PC-3 (cell line): ENCODE results near the gene GADD45B. TPM values are rescaled to one million over a fixed set of nuclear protein-coding genes. Genes with fewer than 3 reads are reported as not detected.
"Not testable (repeated sequence)": the region's sequence is repeated elsewhere in the genome, so short reads cannot be mapped to it uniquely, and the experiment has no call there.

Experiments used
- ATAC-seq: fragments of 200-7000 bp; cut with Tn5 transposase; 2 replicates; pipeline ENCODE4 v1.9.1; 2020; ENCODE audit warnings: mild to moderate bottlenecking, moderate library complexity
- BruUV-seq: library from RNA; stranded (reverse); fragments of 400-500 nt; replicated peaks from 2 replicates; lab custom pipeline; 2021; lab: Mats Ljungman, UMichigan
- CTCF ChIA-PET: fragments of 300-600 bp; sonication (Branson Sonifier 250); formaldehyde crosslinking; loops from one replicate; lab custom pipeline; 2022; ENCODE audit warnings: antibody characterized with exemption; lab: Charles Lee
- POLR2A ChIA-PET: fragments of 300-600 bp; sonication (Branson Sonifier 250); formaldehyde crosslinking; loops from one replicate; lab custom pipeline; 2022; ENCODE audit warnings: antibody characterized with exemption; ENCODE audit not compliant: unreplicated experiment; lab: Charles Lee
- DNase-seq: peaks from one replicate; pipeline ENCODE4 v3.0.0-alpha.2; 2015
- H2AFZ ChIP-seq: fragments of 300-600 bp; sonication (generic); 2 replicates; pipeline ENCODE4 v1.6.0; 2016; ENCODE audit warnings: antibody characterized with exemption, low read length
- H3F3A ChIP-seq: fragments of 300-600 bp; sonication (generic); one replicate; pipeline ENCODE4 v1.6.0; 2017; ENCODE audit warnings: antibody characterized with exemption, low read length, control low read depth, mild to moderate bottlenecking; ENCODE audit not compliant: unreplicated experiment
- H3K27ac ChIP-seq: fragments of 300-600 bp; sonication (generic); 2 replicates; pipeline ENCODE4 v1.5.1; 2016; ENCODE audit warnings: mild to moderate bottlenecking, low read length
- H3K27me3 ChIP-seq: fragments of 300-600 bp; sonication (generic); 2 replicates; pipeline ENCODE4 v1.6.1; 2016; ENCODE audit warnings: low read length, mixed read lengths
- H3K36me3 ChIP-seq: fragments of 300-600 bp; sonication (generic); 2 replicates; pipeline ENCODE4 v1.6.1; 2016; ENCODE audit warnings: low read depth, mixed run types, low read length, mixed read lengths
- H3K4me1 ChIP-seq: fragments of 300-600 bp; sonication (generic); 2 replicates; pipeline ENCODE4 v1.5.1; 2016; ENCODE audit warnings: low read length; ENCODE audit not compliant: insufficient read depth
- H3K4me2 ChIP-seq: fragments of 300-600 bp; sonication (generic); 2 replicates; pipeline ENCODE4 v1.6.0; 2016; ENCODE audit warnings: low read length
- H3K4me3 ChIP-seq: fragments of 300-600 bp; sonication (generic); 2 replicates; pipeline ENCODE4 v1.5.1; 2016; ENCODE audit warnings: mild to moderate bottlenecking, low read length, mixed read lengths
- H3K79me2 ChIP-seq: fragments of 300-600 bp; sonication (generic); 2 replicates; pipeline ENCODE4 v1.6.1; 2017; ENCODE audit warnings: low read length, mixed read lengths
- H3K9ac ChIP-seq: fragments of 300-600 bp; sonication (generic); 2 replicates; pipeline ENCODE4 v1.6.0; 2016; ENCODE audit warnings: mild to moderate bottlenecking, low read length
- H3K9me2 ChIP-seq: fragments of 300-600 bp; sonication (generic); replicated peaks from 2 replicates; pipeline ENCODE4 v1.6.1; 2016; ENCODE audit warnings: mixed run types, low read length, mixed read lengths
- H3K9me3 ChIP-seq: fragments of 300-600 bp; sonication (generic); 2 replicates; pipeline ENCODE4 v1.6.1; 2016; ENCODE audit warnings: low read length, mixed read lengths
- H4K20me1 ChIP-seq: fragments of 300-600 bp; sonication (generic); 2 replicates; pipeline ENCODE4 v1.6.1; 2016; ENCODE audit warnings: low read length, mixed read lengths
- CTCF ChIP-seq: fragments of 300-600 bp; sonication (generic); conservative IDR thresholded peaks from 2 replicates; pipeline ENCODE4 v1.5.1; 2017; ENCODE audit warnings: antibody characterized with exemption, low read depth, mild to moderate bottlenecking, low read length
- EZH2 ChIP-seq: fragments of 300-600 bp; sonication (generic); IDR thresholded peaks from one replicate; pipeline ENCODE4 v1.6.1; 2017; ENCODE audit warnings: antibody characterized with exemption, mild to moderate bottlenecking, low read length; ENCODE audit not compliant: unreplicated experiment
- EZH2phosphoT487 ChIP-seq: fragments of 300-600 bp; sonication (generic); IDR thresholded peaks from 2 replicates; pipeline ENCODE4 v1.6.1; 2018; ENCODE audit warnings: mild to moderate bottlenecking, antibody characterized with exemption, low read length, borderline replicate concordance
- intact Hi-C: fragments of 100-400 bp; cut with micrococcal nuclease; formaldehyde crosslinking; loops from 2 replicates; pipeline ENCODE4 v1.9.0; 2023
- total RNA-seq: library from RNA; depleted of rRNA; stranded (reverse); fragments of >200 nt; gene quantifications from 2 replicates; pipeline ENCODE4 v1.2.3, GENCODE V29; 2014

GADD45B gene
- total RNA-seq, 1 experiment from 2014 or later: 137 TPM

GRCh38 chr19:2516727-2517126 lies 40.8 kb downstream of the GADD45B start:
- no peaks in the 10 kb centered on the region for H3K27me3 ChIP-seq
- ChIA-PET CTCF (no interaction called here), POLR2A (no interaction called here)
- H2AFZ ChIP-seq: no peak overlapping the region
- no peaks in the 10 kb centered on the region for H4K20me1 ChIP-seq
- no peaks in the 10 kb centered on the region for H3K9me3 ChIP-seq
- H3F3A ChIP-seq: no peaks in the 10 kb centered on the region
- no peak overlapping the region for H3K4me3 ChIP-seq
- H3K9me2 ChIP-seq: no peaks in the 10 kb centered on the region
- DNase-seq (no peak), ATAC-seq (no peak)
- H3K4me2 ChIP-seq: no peak overlapping the region
- H3K27ac ChIP-seq: no peak overlapping the region
- no TSS peak for BruUV-seq
- H3K4me1 ChIP-seq: no peaks in the 10 kb centered on the region
- H3K36me3 ChIP-seq: no peaks in the 10 kb centered on the region
- intact Hi-C loops: no loop called here
- no peak for TF ChIP-seq EZH2phosphoT487
- TF ChIP-seq EZH2: no peak
- no peak for TF ChIP-seq CTCF
- H3K79me2 ChIP-seq: no peaks in the 10 kb centered on the region
- no peak overlapping the region for H3K9ac ChIP-seq

- intact Hi-C loops: no loop called here
- no peak overlapping the region for H3K4me2 ChIP-seq
- no peaks in the 10 kb centered on the region for H3F3A ChIP-seq
- H3K27me3 ChIP-seq: no peaks in the 10 kb centered on the region
- no peak overlapping the region for H3K4me3 ChIP-seq
- ChIA-PET CTCF (no interaction called here), POLR2A (no interaction called here)
- TF ChIP-seq EZH2phosphoT487 (no peak), CTCF (no peak), EZH2 (no peak)
- H3K9me2 ChIP-seq: no peaks in the 10 kb centered on the region
- no peaks in the 10 kb centered on the region for H3K36me3 ChIP-seq
- no peaks in the 10 kb centered on the region for H3K79me2 ChIP-seq
- no peaks in the 10 kb centered on the region for H3K9me3 ChIP-seq
- no peak for DNase-seq
- H3K9ac ChIP-seq: no peak overlapping the region
- H2AFZ ChIP-seq: no peak overlapping the region
- no peak for ATAC-seq
- H4K20me1 ChIP-seq: no peaks in the 10 kb centered on the region
- no peak overlapping the region for H3K27ac ChIP-seq
- no peaks in the 10 kb centered on the region for H3K4me1 ChIP-seq
- BruUV-seq: no TSS peak
Measured at GRCh38 chr19:2517881-2518601, 42.1 kb downstream of the GADD45B start.

GRCh38 chr19:2518856-2519255 lies 42.9 kb downstream of the GADD45B start:
- H3F3A ChIP-seq, H3K4me2 ChIP-seq, H3K9me3 ChIP-seq, H3K9me2 ChIP-seq, H3K4me3 ChIP-seq, H3K4me1 ChIP-seq, DNase-seq, intact Hi-C loops, H3K36me3 ChIP-seq, BruUV-seq, H3K27me3 ChIP-seq, H3K79me2 ChIP-seq, H4K20me1 ChIP-seq, H3K27ac ChIP-seq, H2AFZ ChIP-seq, H3K9ac ChIP-seq, ATAC-seq: not testable (repeated sequence)
- ChIA-PET CTCF (interaction anchor here (0.7 kb wide), 1 partner anchor 34 kb away, joined by 6 read pairs; no protein-coding TSS in a partner anchor), POLR2A (interaction anchor here (0.5 to 0.7 kb wide), 2 partner anchors 15 to 34 kb away, joined by 6 to 26 read pairs; no protein-coding TSS in a partner anchor)
